HG02588 (cell line): ENCODE measurements around the gene CUX1.
"Not testable (repeated sequence)": the region's sequence is repeated elsewhere in the genome, so short reads cannot be mapped to it uniquely, and the experiment has no call there.

ENCODE experiments used
- ATAC-seq: cut with Tn5 transposase; IDR thresholded peaks from one replicate; pipeline ENCODE4 v1.9.1; 2021; ENCODE audit warnings: mild to moderate bottlenecking, moderate library complexity; ENCODE audit not compliant: unreplicated experiment

CUX1 gene

DNA sequence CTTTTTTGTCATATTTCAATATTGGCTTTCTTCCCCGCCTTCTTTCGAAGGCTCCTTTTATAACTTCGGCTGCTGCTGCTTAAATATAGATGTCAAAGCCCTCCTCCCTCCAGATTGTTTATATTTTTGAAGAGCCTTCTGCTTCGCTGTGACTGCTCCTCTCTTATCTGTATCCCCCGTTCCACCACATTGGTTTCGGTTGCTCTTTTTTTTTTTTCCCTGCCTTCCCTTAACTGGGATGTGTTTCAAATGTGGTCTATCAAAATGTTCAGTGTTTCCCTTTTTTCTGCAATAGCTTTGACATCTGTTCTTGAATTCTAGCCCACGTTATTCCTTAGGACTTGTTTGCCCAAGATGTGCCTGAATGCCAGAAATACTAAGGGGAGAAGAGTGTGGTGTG, 96.4 kb downstream of the CUX1 start:
- ATAC-seq = no peak

DNA sequence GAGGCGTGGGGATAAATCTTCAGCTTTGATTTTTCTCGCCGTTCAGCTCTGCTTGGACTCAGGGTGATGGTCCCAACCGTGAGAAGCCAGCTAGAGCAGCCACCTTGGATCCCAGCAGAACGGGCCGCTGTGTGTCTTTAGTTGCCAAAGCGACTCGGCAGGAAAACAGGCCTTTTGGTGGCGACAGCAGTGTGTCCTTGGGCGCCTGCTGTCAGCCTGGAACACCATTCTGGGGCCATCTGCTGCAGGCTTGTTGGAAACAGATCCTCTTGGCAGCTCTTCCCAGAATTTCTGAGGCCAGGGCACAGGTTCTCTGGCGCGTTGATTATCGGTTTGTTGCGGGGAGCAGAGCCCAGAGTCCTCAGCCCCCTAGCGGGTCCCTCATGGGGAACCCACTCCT, 97.6 kb downstream of the CUX1 start:
- ATAC-seq = no peak

DNA sequence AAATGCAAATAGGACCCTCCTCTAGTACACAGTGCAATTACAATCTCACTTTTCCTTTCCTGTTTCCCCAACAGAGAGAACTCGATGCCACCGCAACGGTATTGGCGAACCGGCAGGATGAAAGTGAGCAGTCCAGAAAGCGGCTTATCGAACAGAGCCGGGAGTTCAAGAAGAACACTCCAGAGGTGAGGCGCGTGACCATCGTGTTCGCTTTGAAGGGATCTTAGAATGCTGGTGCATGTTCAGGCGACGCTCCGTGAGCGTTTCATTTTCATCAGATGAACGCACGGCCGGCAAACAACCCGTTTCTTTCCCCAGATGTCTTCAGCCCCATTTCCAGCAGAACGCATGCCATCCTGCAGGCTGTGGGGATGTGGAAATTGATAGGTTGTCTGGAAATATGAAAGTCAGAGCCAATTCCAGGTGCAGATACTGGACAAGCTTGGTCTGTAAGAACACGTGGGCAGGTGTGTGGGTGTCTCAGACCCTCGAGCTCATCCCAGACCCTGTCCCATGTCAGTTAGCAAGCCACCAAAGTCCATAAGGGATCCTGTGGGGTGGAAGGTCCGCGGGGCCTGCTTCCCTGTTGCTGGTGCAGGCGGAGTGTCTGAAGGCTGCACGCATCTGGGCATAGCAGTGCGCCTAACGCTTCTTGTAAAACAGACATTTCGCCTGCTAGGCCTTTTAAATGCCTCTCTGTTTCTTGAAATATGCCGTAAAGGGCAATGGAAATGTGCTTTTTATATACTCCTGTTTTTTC, 98.8 kb downstream of the CUX1 start:
- ATAC-seq = no peak

DNA sequence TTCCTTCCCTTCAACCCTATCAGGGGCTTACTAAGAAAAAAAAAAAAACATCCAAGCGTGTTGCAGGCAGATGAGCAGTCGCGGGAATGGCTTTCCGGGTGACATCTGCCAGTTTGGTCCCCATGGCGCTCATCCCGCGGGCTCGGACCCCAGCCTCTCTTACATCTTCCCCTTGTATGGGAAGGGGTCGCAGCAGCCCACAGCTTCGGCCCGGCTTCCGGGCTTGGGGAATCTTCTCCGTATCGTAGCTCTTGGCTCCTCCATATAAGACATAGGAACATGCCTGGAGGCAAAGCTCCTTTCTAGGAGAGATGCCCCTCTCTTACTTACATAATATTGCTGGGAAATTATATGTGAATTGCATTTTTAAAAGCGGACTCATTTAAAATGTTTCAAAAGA, 99.5 kb downstream of the CUX1 start:
- ATAC-seq = no peak

DNA sequence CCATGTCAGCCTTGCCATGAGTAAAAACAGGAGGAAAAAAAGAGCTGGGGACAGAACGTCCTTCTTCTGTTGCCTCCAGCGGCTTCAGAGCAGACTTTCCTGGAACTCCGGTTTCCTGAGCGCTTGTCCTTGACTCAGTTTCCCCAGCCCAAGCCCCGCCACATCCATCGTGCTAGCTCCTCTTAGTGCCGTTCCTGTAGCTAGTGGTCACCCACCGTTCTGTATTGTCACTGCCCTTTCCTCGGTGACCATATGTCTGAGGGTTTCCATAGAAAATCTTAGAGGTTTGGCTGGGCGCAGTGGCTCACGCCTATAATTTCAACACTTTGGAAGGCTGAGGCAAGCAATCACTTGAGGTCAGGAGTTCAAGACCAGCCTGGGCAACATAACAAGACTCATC, 100.1 kb downstream of the CUX1 start:
- ATAC-seq = no peak

DNA sequence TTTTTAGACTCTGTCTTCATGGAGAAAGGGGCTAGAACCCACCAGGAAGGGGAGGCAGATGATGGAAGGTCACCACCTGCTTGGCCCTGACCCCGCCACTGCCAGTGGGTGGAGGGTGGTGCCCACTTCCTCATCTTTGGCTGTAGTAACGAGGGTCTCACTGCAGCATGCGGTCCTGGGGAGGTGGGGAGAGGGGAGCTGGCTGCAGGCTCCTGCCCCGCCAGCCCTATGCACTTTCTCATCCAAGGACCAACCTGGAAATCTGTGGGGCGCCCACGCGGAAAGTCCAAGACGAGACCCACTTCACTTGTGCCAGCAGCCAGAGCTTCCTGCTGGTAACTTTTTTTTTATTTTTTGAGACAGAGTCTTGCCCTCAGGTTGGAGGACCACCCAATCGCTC, 101.0 kb downstream of the CUX1 start:
- no peak for ATAC-seq

DNA sequence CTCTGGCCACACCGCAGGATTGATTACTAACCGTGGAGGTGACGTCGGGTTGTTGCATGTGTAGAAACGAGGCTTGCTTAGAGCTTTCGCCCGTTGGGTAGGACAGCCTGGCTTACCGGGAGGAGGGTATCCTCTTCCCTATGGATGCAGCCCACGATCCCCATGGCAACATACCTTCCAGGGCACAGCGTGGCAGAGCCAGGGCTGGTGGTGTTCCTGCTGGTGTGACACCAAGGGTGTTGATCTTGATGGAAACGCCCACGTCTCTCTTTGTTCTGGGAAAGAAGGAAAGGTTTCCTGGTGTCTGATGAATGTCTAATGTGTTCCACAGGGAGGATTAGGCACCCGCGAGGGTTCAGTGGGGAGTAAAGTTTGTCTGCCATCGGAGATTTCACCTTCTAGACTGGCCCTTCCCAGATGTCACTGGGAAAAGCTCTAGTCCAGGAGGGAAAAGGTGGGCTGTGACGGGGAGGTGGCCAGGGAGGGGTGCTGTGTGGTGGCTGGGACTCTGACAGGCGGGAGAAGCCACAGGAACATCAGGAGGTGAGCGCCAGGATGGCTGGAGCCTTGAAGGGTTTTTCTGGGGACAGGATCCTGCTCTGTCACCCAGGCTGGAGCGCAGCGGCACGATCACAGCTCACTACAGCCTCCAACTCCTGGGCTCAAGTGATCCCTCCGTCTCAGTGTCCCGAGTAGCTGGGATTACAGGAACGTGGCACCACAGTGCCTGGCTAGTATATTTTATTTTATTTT, 102.1 kb downstream of the CUX1 start:
- ATAC-seq = no peak

DNA sequence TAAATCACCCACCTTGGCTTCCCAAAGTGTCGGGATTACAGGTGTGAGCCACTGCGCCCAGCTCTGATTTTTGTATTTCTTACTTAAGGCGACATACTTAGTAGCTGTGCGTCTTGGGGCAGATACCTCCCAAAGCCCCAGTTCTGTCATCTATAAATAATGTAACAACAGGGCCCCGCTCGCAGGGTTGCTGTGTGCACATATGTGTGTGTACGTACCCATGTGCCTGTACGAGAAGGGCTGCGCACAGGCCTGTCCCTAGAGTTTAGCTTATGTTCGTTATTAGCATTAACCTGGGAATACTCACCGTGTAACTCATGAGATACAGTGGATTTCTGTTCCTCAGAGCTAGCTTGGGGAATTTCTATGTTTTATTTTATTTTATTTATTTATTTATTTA, 103.6 kb downstream of the CUX1 start:
- no peak for ATAC-seq

DNA sequence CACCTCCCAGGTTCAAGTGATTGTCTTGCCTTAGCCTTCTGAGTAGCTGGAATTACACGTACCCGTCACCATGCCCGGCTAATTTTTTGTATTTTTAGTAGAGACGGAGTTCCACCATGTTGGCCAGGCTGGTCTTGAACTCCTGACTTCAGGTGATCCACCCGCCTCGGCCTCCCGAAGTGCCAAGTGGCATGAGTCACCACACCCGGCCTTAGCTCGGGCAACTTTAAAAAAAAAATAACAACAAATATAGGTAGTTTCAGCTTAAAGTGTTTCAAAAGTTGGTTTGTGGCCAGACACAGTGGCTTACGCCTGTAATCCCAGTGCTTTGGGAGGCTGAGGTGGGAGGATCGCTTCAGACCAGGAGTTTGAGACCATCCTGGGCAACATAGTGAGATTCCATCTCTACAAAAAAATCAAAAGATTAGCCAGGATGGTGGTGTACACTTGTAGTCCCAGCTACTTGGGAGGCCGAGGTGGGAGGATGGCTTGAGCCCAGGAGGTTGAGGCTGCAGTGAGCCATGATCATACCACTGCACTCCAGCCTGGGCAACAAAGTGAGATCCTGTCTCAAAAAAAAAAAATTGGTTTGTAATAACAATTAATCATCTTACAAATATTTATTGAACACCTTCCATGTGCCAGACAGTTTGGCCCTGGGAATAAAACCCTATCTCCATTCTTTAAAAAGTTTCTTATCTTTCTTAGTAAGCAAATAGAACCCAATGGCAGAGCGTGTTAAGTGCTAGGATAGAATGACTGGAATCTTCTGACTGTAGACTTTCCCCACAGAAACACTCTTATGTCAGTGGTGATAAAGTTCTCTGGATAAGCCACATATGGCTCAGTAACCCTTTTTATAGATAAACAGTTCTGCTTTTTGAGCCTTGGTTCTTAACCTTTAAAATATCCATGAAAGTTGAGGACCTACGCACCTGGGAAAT, 104.4 kb downstream of the CUX1 start:
- ATAC-seq = not testable (repeated sequence)

DNA sequence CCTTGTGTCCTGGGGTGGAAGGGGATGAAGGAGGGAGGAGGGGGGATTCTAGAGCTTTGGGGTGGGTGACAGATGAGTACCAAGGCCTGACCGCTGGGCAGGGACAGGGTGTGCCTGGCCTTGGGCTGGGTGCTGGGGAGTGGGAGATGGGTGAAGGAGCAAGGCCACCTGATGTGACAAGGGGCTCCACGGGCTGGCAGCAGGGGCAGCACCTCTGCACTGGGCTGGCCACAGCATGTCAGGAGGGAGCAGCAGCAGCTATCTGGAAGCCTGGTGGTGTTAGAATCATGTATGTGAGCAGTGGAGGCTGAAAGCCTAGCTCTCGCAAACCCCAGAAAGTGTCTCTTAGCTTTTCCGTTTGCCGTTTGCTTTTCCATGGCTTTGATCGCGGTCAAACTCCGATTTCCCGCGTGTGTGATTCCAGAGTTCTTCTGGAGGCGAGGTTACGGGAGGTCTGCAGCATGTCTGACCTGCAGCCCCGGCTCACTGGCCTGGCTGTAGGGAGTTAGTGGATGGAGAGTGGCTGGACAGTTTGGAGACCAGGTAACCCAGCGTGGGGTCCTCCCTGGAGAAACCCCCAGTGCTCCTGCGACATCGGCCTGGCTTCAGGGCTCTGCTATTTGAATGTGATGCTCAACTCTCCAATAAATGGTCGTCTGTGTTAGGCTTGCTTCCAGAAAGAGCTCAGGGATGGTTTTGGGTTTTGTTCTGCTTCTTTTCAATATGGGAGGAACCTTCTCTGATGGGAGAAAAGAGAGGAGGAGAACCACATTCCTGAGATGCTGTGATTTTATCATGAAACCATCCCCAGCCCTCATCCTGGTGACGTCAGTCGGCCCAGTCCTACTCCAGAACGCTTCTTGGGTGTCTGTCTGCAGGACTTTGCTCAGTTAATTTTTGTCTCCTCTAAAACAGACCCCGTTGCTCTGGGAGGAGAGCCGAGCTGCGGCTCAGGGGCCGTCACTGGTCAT, 105.5 kb downstream of the CUX1 start:
- ATAC-seq = no peak

DNA sequence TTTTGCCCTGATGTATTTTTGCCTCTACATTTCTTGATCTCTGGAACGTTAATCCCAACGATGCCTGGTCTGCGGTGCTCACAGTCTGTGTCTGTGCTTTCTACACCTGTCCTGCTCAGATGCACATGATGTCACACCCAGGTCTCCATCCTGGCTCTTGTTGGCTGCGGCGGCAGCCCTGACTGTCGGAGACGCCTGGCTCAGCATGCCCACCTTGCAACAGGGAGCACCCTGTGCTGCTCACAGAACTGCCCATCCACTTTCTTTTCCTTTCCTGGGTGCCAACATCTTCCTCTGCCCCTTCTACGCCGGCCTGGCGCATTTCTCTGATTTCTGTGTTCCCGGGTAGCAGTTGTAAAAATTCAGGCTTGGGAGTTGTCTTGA, 106.2 kb downstream of the CUX1 start:
- ATAC-seq = no peak

DNA sequence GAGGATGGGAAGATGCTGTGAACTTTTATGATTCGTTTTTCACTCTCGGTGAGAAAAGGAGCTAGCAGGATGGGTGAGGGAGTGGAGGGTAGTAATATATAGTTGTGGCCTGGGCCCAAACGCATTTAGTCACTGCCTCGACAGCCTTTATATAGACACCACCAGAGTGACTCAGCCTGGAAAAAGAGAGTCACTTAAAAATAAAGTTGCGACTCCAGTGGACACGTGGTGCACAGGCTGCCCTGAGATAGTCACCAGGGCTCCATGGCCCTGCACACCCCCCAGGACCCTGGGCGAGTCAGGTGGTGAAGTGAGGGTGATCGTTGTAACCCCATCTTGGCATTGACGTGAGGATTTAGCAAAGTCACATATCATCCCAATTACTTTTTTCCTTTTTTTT, 106.7 kb downstream of the CUX1 start:
- no peak for ATAC-seq

DNA sequence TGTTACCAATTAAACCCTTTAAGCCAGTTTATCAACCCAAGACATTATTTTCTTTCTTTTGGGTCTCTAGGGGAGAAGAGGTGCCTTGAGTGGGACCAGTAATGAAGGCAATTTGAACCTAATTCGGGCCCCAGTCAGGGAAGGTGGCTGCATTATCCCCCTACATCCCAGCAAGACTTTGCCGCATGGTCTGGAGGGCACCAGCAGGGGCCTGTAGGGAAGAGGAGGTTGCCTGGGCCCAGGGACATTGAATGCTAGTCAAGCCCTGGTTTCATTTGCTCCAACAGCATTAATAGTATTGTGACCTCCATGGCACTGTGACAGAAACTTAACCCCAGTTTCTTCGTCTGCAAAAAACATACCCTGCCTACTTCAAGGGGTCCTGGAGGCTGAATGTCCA, 108.8 kb downstream of the CUX1 start:
- ATAC-seq = no peak

DNA sequence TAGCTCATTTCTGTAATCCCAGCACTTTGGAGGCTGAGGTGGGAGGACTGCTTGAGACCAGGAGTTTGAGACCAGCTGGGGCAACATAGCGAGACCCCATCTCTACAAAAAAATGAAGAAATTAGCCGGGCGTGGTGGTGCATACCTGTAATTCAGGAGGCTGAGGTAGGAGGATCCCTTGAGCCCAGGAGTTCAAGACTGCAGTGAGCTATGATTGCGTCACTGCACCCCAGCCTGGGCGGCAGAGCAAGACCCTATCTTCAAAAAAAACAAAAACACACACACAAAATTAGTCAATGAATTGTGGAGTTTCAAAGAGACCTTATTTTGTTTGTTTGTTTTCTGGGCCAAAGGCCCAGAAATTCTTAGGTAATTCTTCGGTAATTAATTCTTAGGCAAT, 110.0 kb downstream of the CUX1 start:
- ATAC-seq = no peak

DNA sequence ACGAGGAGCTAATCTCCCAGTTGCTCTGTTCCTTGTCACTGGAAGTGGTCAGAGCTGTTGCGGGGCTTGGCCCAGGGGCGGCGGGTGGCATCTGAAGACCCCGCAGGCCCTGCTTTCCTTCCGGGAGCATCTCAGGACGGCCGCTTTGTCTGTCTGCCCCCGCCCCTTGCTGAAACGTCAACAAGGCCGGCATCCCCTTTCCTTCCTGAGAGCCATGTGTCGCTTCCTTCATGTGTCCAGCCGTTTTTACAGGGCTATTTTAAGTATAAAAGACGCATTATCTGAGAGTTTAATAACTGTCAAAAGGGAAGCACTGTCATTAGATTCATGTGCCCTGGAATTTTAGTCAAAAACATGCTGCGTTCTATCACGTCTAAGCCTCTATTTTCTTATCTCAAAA, 110.4 kb downstream of the CUX1 start:
- no peak for ATAC-seq

DNA sequence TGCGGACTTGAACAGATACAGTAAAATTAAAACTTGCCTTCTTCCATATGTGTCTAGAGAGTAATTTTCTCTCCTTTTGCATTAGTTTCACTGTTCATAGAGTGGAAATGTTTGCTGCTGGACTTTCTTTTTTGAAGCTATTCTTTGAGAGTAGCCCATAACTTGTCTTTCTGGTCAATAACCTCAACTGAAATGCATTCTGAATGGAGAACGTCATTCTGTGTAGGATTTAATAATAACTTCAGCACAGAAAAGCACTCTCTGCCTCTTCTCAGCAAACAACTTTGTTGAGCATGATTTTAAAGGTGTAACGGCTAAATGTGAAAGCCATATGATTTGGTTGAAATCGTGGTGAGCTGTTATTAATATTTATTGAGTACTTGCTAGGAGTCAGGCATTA, 111.8 kb downstream of the CUX1 start:
- ATAC-seq = no peak

DNA sequence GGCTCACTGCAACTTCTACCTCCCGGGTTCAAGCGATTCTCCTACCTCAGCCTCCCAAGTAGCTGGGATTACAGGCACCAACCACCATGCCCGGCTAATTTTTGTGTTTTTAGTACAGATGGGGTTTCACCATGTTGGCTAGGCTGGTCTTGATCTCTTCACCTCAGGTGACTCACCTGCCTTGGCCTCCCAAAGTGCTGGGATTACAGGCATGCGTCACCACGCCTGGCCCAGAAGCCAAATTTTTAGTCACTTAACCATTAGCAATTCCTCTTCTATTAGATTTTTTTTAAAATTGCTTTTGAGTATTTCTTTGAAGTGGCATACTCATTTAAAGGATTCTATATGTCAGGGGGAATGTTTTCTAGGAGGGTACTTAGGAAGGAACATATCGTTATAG, 112.5 kb downstream of the CUX1 start:
- not testable (repeated sequence) for ATAC-seq

DNA sequence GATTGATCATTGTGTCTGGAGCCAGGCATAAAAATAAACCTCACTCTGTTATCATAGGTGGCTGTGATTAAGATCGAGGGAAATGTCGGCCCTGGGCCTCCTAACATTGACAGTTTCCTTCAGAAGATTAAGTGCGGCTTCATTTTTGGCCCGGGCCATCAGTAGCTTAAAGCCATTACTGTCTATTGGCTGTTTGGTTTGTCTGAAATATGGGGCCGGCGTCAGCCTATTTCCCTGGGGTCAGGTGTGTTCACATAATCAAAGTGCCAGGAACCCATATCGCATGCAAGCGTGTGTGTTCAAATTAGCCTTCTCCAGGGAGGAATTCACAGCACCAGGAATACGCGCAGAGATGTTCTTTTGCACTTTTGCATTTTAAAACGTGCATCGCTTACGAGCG, 114.7 kb downstream of the CUX1 start:
- ATAC-seq = no peak

DNA sequence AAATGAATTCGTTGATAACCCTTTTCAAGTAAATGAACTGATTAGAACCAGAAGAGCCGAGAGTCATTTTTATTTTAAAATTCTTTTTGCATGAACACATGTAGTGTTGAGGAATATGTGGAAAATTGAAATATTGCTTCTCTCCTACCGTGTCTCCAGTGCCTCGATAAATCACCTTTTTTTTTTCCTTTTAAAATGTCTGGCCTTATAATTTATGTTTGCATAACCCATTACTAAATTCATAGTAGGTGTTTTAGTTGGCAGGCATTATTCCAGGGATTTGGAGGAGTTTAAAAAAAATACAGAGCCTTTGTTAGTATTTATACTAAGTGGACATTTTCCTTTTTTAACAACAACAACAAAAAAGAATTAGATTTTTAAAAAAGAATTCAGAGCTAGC, 115.6 kb downstream of the CUX1 start:
- no peak for ATAC-seq

DNA sequence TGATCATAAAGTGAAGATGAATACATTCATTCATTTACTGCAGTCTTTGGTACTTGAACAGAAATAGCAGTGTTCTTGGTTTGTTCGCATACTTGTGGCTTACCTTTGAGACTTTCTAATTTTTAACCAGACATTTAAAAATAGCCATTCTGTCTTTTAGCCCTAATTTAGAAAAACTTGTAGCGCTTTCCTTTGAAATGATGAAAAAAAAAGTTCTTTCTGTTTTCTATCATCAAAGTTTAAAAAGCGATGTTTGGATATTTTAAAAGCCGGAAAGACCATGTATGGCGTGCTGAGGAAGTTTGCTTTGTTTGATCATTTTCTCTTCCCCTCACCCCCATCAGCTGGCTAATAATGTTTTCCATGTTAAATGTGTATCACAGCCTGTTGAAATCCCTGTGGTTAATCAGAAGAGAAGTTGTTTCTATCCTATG, 116.3 kb downstream of the CUX1 start:
- ATAC-seq = no peak
